ENCODE data around the gene IRF2. TPM values are rescaled to one million over a fixed set of nuclear protein-coding genes. Genes with fewer than 3 reads are reported as not detected.

The IRF2 gene
- polyA plus RNA-seq, 2 donors, result 10.9 to 14.3 TPM

GRCh38 chr4:184388106-184388505 lies 86.2 kb downstream of the IRF2 start:
- 89 to 95% methylated on average over 6 of the region's 6 CpGs for WGBS, 2 donors
- Histone ChIP-seq H3K27me3 (ENCODE audit: control insufficient read depth in 1 of 2, insufficient read depth in 2 of 2, low read length in 2 of 2) (no peaks in the 10 kb centered on the region), H3K4me1 (ENCODE audit: control insufficient read depth in 2 of 2, insufficient read depth in 2 of 2, low read length in 1 of 2) (peaks cover 10 to 13% of the 10 kb centered on the region in 2 donors), H3K4me3 (ENCODE audit: low read depth in 1 of 2, low read length in 2 of 2) (no peak overlapping the region), H3K9me3 (ENCODE audit: control insufficient read depth in 2 of 2, insufficient read depth in 1 of 2, low read depth in 1 of 2, low read length in 1 of 2) (no peaks in the 10 kb centered on the region), H3K27ac (ENCODE audit: low read depth in 2 of 2, low read length in 1 of 2) (no peak overlapping the region), H3K36me3 (ENCODE audit: control insufficient read depth in 2 of 2, insufficient read depth in 2 of 2, low read length in 1 of 2) (peaks cover 12 to 31% of the 10 kb centered on the region in 2 donors)

- 87 to 93% methylated on average over 6 of the region's 6 CpGs for WGBS, 2 donors
- Histone ChIP-seq H3K9me3 (ENCODE audit: control insufficient read depth in 2 of 2, insufficient read depth in 1 of 2, low read depth in 1 of 2, low read length in 1 of 2) (no peaks in the 10 kb centered on the region), H3K4me3 (ENCODE audit: low read depth in 1 of 2, low read length in 2 of 2) (no peak overlapping the region), H3K4me1 (ENCODE audit: control insufficient read depth in 2 of 2, insufficient read depth in 2 of 2, low read length in 1 of 2) (peaks cover 10 to 15% of the 10 kb centered on the region in 2 donors), H3K27me3 (ENCODE audit: control insufficient read depth in 1 of 2, insufficient read depth in 2 of 2, low read length in 2 of 2) (no peaks in the 10 kb centered on the region), H3K36me3 (ENCODE audit: control insufficient read depth in 2 of 2, insufficient read depth in 2 of 2, low read length in 1 of 2) (peaks cover 12 to 29% of the 10 kb centered on the region in 2 donors), H3K27ac (ENCODE audit: low read depth in 2 of 2, low read length in 1 of 2) (peak overlapping the region in 1 of 2 donors; percentile 35)
These were observed 87.0 kb downstream of the IRF2 start for GRCh38 chr4:184387351-184387750.

- Histone ChIP-seq H3K4me3 (ENCODE audit: low read depth in 1 of 2, low read length in 2 of 2) (no peak overlapping the region), H3K36me3 (ENCODE audit: control insufficient read depth in 2 of 2, insufficient read depth in 2 of 2, low read length in 1 of 2) (peaks cover 6 to 26% of the 10 kb centered on the region in 2 donors), H3K27me3 (ENCODE audit: control insufficient read depth in 1 of 2, insufficient read depth in 2 of 2, low read length in 2 of 2) (no peaks in the 10 kb centered on the region), H3K9me3 (ENCODE audit: control insufficient read depth in 2 of 2, insufficient read depth in 1 of 2, low read depth in 1 of 2, low read length in 1 of 2) (no peaks in the 10 kb centered on the region), H3K27ac (ENCODE audit: low read depth in 2 of 2, low read length in 1 of 2) (peak overlapping the region; percentile 66 to 97), H3K4me1 (ENCODE audit: control insufficient read depth in 2 of 2, insufficient read depth in 2 of 2, low read length in 1 of 2) (peaks cover 10 to 19% of the 10 kb centered on the region in 2 donors)
- WGBS, 2 donors, result 57 to 65% methylated on average over 10 of the region's 10 CpGs
These were observed 88.0 kb downstream of the IRF2 start for GRCh38 chr4:184386271-184386781.

- Histone ChIP-seq H3K9me3 (ENCODE audit: control insufficient read depth in 2 of 2, insufficient read depth in 1 of 2, low read depth in 1 of 2, low read length in 1 of 2) (no peaks in the 10 kb centered on the region), H3K27ac (ENCODE audit: low read depth in 2 of 2, low read length in 1 of 2) (peak overlapping the region in 1 of 2 donors; percentile 97), H3K4me3 (ENCODE audit: low read depth in 1 of 2, low read length in 2 of 2) (no peak overlapping the region), H3K36me3 (ENCODE audit: control insufficient read depth in 2 of 2, insufficient read depth in 2 of 2, low read length in 1 of 2) (peaks cover 5 to 22% of the 10 kb centered on the region in 2 donors), H3K4me1 (ENCODE audit: control insufficient read depth in 2 of 2, insufficient read depth in 2 of 2, low read length in 1 of 2) (peaks cover 10 to 20% of the 10 kb centered on the region in 2 donors), H3K27me3 (ENCODE audit: control insufficient read depth in 1 of 2, insufficient read depth in 2 of 2, low read length in 2 of 2) (no peaks in the 10 kb centered on the region)
- 41 to 50% methylated on average over 6 of the region's 6 CpGs for WGBS, 2 donors
These were observed 88.6 kb downstream of the IRF2 start for GRCh38 chr4:184385705-184386141.

GRCh38 chr4:184384810-184385557 lies 89.4 kb downstream of the IRF2 start:
- Histone ChIP-seq H3K4me1 (ENCODE audit: control insufficient read depth in 2 of 2, insufficient read depth in 2 of 2, low read length in 1 of 2) (peaks cover 10 to 23% of the 10 kb centered on the region in 2 donors), H3K27me3 (ENCODE audit: control insufficient read depth in 1 of 2, insufficient read depth in 2 of 2, low read length in 2 of 2) (no peaks in the 10 kb centered on the region), H3K27ac (ENCODE audit: low read depth in 2 of 2, low read length in 1 of 2) (peak overlapping the region; percentile 91 to 97), H3K4me3 (ENCODE audit: low read depth in 1 of 2, low read length in 2 of 2) (no peak overlapping the region), H3K36me3 (ENCODE audit: control insufficient read depth in 2 of 2, insufficient read depth in 2 of 2, low read length in 1 of 2) (peaks cover 5 to 16% of the 10 kb centered on the region in 2 donors), H3K9me3 (ENCODE audit: control insufficient read depth in 2 of 2, insufficient read depth in 1 of 2, low read depth in 1 of 2, low read length in 1 of 2) (no peaks in the 10 kb centered on the region)
- 47 to 53% methylated on average over 7 of the region's 7 CpGs for WGBS, 2 donors

- peaks cover 5 to 11% of the 10 kb centered on the region in 2 donors for H3K36me3 ChIP-seq (ENCODE audit: control insufficient read depth in 2 of 2, insufficient read depth in 2 of 2, low read length in 1 of 2)
- no peaks in the 10 kb centered on the region for H3K9me3 ChIP-seq (ENCODE audit: control insufficient read depth in 2 of 2, insufficient read depth in 1 of 2, low read depth in 1 of 2, low read length in 1 of 2)
- WGBS, 2 donors, result 8 to 11% methylated on average over 13 of the region's 13 CpGs
- peak overlapping the region in 1 of 2 donors; percentile 36 for H3K4me3 ChIP-seq (ENCODE audit: low read depth in 1 of 2, low read length in 2 of 2)
- no peaks in the 10 kb centered on the region for H3K27me3 ChIP-seq (ENCODE audit: control insufficient read depth in 1 of 2, insufficient read depth in 2 of 2, low read length in 2 of 2)
- peaks cover 8 to 23% of the 10 kb centered on the region in 2 donors for H3K4me1 ChIP-seq (ENCODE audit: control insufficient read depth in 2 of 2, insufficient read depth in 2 of 2, low read length in 1 of 2)
- peak overlapping the region; percentile 91 to 97 for H3K27ac ChIP-seq (ENCODE audit: low read depth in 2 of 2, low read length in 1 of 2)
These were observed 90.1 kb downstream of the IRF2 start for GRCh38 chr4:184384056-184384809.

GRCh38 chr4:184383497-184384055 lies 90.8 kb downstream of the IRF2 start:
- H3K27ac ChIP-seq (ENCODE audit: low read depth in 2 of 2, low read length in 1 of 2), result peak overlapping the region; percentile 91 to 97
- H3K4me3 ChIP-seq (ENCODE audit: low read depth in 1 of 2, low read length in 2 of 2), result peak overlapping the region in 1 of 2 donors; percentile 36
- peaks cover 8 to 23% of the 10 kb centered on the region in 2 donors for H3K4me1 ChIP-seq (ENCODE audit: control insufficient read depth in 2 of 2, insufficient read depth in 2 of 2, low read length in 1 of 2)
- 13 to 26% methylated on average over 8 of the region's 8 CpGs for WGBS, 2 donors
- H3K9me3 ChIP-seq (ENCODE audit: control insufficient read depth in 2 of 2, insufficient read depth in 1 of 2, low read depth in 1 of 2, low read length in 1 of 2), result no peaks in the 10 kb centered on the region
- H3K36me3 ChIP-seq (ENCODE audit: control insufficient read depth in 2 of 2, insufficient read depth in 2 of 2, low read length in 1 of 2), result peaks cover 4 to 5% of the 10 kb centered on the region in 2 donors
- no peaks in the 10 kb centered on the region for H3K27me3 ChIP-seq (ENCODE audit: control insufficient read depth in 1 of 2, insufficient read depth in 2 of 2, low read length in 2 of 2)

- Histone ChIP-seq H3K4me3 (ENCODE audit: low read depth in 1 of 2, low read length in 2 of 2) (no peak overlapping the region), H3K9me3 (ENCODE audit: control insufficient read depth in 2 of 2, insufficient read depth in 1 of 2, low read depth in 1 of 2, low read length in 1 of 2) (no peaks in the 10 kb centered on the region), H3K36me3 (ENCODE audit: control insufficient read depth in 2 of 2, insufficient read depth in 2 of 2, low read length in 1 of 2) (peaks cover 0 to 1% of the 10 kb centered on the region in 2 donors), H3K27me3 (ENCODE audit: control insufficient read depth in 1 of 2, insufficient read depth in 2 of 2, low read length in 2 of 2) (no peaks in the 10 kb centered on the region), H3K4me1 (ENCODE audit: control insufficient read depth in 2 of 2, insufficient read depth in 2 of 2, low read length in 1 of 2) (peaks cover 5 to 23% of the 10 kb centered on the region in 2 donors), H3K27ac (ENCODE audit: low read depth in 2 of 2, low read length in 1 of 2) (no peak overlapping the region)
- 33 to 58% methylated on average over 12 of the region's 12 CpGs for WGBS, 2 donors
These were observed 92.0 kb downstream of the IRF2 start for GRCh38 chr4:184382189-184382846.

- Histone ChIP-seq H3K27me3 (ENCODE audit: control insufficient read depth in 1 of 2, insufficient read depth in 2 of 2, low read length in 2 of 2) (no peaks in the 10 kb centered on the region), H3K4me1 (ENCODE audit: control insufficient read depth in 2 of 2, insufficient read depth in 2 of 2, low read length in 1 of 2) (peaks cover 5 to 22% of the 10 kb centered on the region in 2 donors)
- WGBS, 2 donors, result 56 to 61% methylated on average over 4 of the region's 4 CpGs
These were observed 93.6 kb downstream of the IRF2 start for GRCh38 chr4:184380707-184381106.

More at GRCh38 chr4:184380707-184381106, 93.6 kb downstream of the IRF2 start:
- no peak overlapping the region for H3K27ac ChIP-seq (ENCODE audit: low read depth in 2 of 2, low read length in 1 of 2)
- no peak overlapping the region for H3K4me3 ChIP-seq (ENCODE audit: low read depth in 1 of 2, low read length in 2 of 2)
- H3K9me3 ChIP-seq (ENCODE audit: control insufficient read depth in 2 of 2, insufficient read depth in 1 of 2, low read depth in 1 of 2, low read length in 1 of 2), result no peaks in the 10 kb centered on the region
- H3K36me3 ChIP-seq (ENCODE audit: control insufficient read depth in 2 of 2, insufficient read depth in 2 of 2, low read length in 1 of 2), result no peaks in the 10 kb centered on the region
